Astrocyte of the spinal cord (primary cell): ENCODE results near the gene CORO1C.
"Not testable (repeated sequence)": the region's sequence is repeated elsewhere in the genome, so short reads cannot be mapped to it uniquely, and the experiment has no call there.

Source experiments
- DNase-seq: peaks from one replicate; pipeline ENCODE4 v3.0.0; 2011; ENCODE audit warnings: low read depth, low spot score
- H3K4me3 ChIP-seq: 2 replicates; pipeline ENCODE4 v1.5.1; 2011; ENCODE audit warnings: low read depth, mild to moderate bottlenecking, low read length, moderate library complexity
- CTCF ChIP-seq: IDR thresholded peaks from 2 replicates; pipeline ENCODE4 v1.5.1; 2012; ENCODE audit warnings: low read depth, mild to moderate bottlenecking, low read length, inconsistent platforms
- in situ Hi-C: cut with HindIII; loops from 2 replicates; pipeline ENCODE4 v1.10.0; 2017; ENCODE audit warnings: low sequenced_read_pairs

Gene CORO1C

GRCh38 chr12:108756421-108756820 is 25.1 kb upstream of the CORO1C start:
- DNase-seq: no peak
- no peak for TF ChIP-seq CTCF
- no peak overlapping the region for H3K4me3 ChIP-seq
- in situ Hi-C loops: no loop called here

GRCh38 chr12:108755481-108755880 is 24.2 kb upstream of the CORO1C start:
- no peak for DNase-seq
- no peak for TF ChIP-seq CTCF
- in situ Hi-C loops: no loop called here
- no peak overlapping the region for H3K4me3 ChIP-seq

- TF ChIP-seq CTCF: no peak
- no peak overlapping the region for H3K4me3 ChIP-seq
- in situ Hi-C loops: no loop called here
- no peak for DNase-seq
Observed at GRCh38 chr12:108753976-108754375, 22.7 kb upstream of the CORO1C start.

- no peak for TF ChIP-seq CTCF
- H3K4me3 ChIP-seq: no peak overlapping the region
- no peak for DNase-seq
- in situ Hi-C loops: no loop called here
Observed at GRCh38 chr12:108752387-108752786, 21.1 kb upstream of the CORO1C start.

GRCh38 chr12:108751821-108752220 is 20.5 kb upstream of the CORO1C start:
- in situ Hi-C loops: no loop called here
- DNase-seq: no peak
- TF ChIP-seq CTCF: no peak
- H3K4me3 ChIP-seq: no peak overlapping the region

GRCh38 chr12:108751003-108751402 is 19.7 kb upstream of the CORO1C start:
- in situ Hi-C loops, DNase-seq, H3K4me3 ChIP-seq: not testable (repeated sequence)

- H3K4me3 ChIP-seq: no peak overlapping the region
- in situ Hi-C loops: no loop called here
- DNase-seq: no peak
- no peak for TF ChIP-seq CTCF
Observed at GRCh38 chr12:108750526-108750925, 19.2 kb upstream of the CORO1C start.
